ENCODE measurements around the gene DDR1.

DNA sequence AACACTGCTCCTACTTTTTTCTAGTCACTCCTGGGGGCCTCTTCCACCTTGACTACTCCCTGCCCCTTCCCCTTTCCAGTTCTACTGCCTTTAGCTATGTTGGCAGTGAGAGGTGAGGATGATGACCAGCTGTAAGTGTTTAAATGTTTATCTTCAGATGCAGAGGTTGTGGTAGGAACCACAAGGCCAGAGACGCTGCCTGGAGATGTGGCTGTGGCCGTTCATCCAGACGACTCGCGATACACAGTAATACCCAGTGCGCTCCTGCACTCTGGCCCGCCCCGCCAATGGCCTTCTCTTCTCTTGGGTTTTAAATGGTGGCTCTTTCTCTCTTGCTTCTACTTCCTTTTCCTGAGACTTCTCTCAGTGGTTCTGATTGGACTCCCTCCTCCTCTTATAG lies 34.4 kb downstream of the DDR1 start:
- no peak for TF ChIP-seq TAF1 (IDR thresholded peaks at IDR 0.05; ENCODE audit: low read depth)
- TF ChIP-seq EP300 (IDR thresholded peaks at IDR 0.05; ENCODE audit: borderline replicate concordance) = no peak
- TF ChIP-seq, protein P1, sequence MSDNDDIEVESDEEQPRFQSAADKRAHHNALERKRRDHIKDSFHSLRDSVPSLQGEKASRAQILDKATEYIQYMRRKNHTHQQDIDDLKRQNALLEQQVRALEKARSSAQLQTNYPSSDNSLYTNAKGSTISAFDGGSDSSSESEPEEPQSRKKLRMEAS (IDR thresholded peaks at IDR 0.05) = no peak
- no peak for TF ChIP-seq ZBTB7A (IDR thresholded peaks at IDR 0.05; ENCODE audit: low read depth)
